Esophagus squamous epithelium (tissue), 5 donors: ENCODE measurements around the gene NKX2-1. TPM values are rescaled to one million over a fixed set of nuclear protein-coding genes. Genes with fewer than 3 reads are reported as not detected.

Source experiments
- DNase-seq: peaks from one replicate; lab custom pipeline; 2025; lab: John Stamatoyannopoulos, UW
- H3K27ac ChIP-seq, 4 donors: fragments of 200-600 bp; sonication (generic); one replicate each; pipeline ENCODE4 v1.5.1; 2016 to 2019; ENCODE audit warnings: mild to moderate bottlenecking in 1 of 4
- H3K27me3 ChIP-seq, 4 donors: fragments of 200-600 bp; sonication (generic); 1 replicate in 3 of 4; 2 replicates in 1 of 4; pipeline versions ENCODE4 v1.5.1 to v1.6.0; 2017 to 2021; ENCODE audit warnings: antibody characterized with exemption in 1 of 4
- H3K36me3 ChIP-seq, 3 donors: fragments of 200-600 bp; sonication (generic); one replicate each; pipeline ENCODE4 v1.5.1; 2016 to 2019
- H3K4me1 ChIP-seq, 3 donors: fragments of 200-600 bp; sonication (generic); one replicate each; pipeline ENCODE4 v1.5.1; 2017 to 2019
- H3K4me3 ChIP-seq, 4 donors: fragments of 200-600 bp; sonication (generic); 1 replicate in 3 of 4; 2 replicates in 1 of 4; pipeline ENCODE4 v1.5.1; 2016 to 2019; ENCODE audit warnings: mild to moderate bottlenecking in 2 of 4, moderate library complexity in 1 of 4
- H3K9me3 ChIP-seq, 3 donors: fragments of 200-600 bp; sonication (generic); one replicate each; pipeline ENCODE4 v1.5.1; 2016 to 2019
- CTCF ChIP-seq, 6 experiments: fragments of 450-650 bp in 4 of 6; fragments of 200-600 bp in 2 of 6; sonication (generic) in 2 of 6; IDR thresholded peaks; one replicate each; pipeline ENCODE4 v1.5.1; 2016 to 2019; ENCODE audit warnings: antibody characterized with exemption in 6 of 6, mild to moderate bottlenecking in 4 of 6, moderate library complexity in 4 of 6
- POLR2A ChIP-seq, 4 donors: fragments of 450-650 bp; IDR thresholded peaks; one replicate each; pipeline ENCODE4 v1.6.1; 2017; ENCODE audit warnings: antibody characterized with exemption in 4 of 4, mild to moderate bottlenecking in 4 of 4, moderate library complexity in 3 of 4
- WGBS, 2 donors: methylation state at CpG; one replicate each; pipeline ENCODE4 v1.1.5; 2018; 5-methylcytosine and 5-hydroxymethylcytosine counted together
- intact Hi-C: fragments of 100-400 bp; cut with DNase I; formaldehyde crosslinking; loops from one replicate; pipeline ENCODE4 v1.15.0; 2022
- total RNA-seq, 4 donors: library from RNA; depleted of rRNA; stranded (reverse); fragments of >200 nt; gene quantifications; one replicate each; pipeline ENCODE4 v1.1.0, GENCODE V29; 2016
- donor health status: DM: yes; HTN: yes; CAD: no.

NKX2-1 gene
- total RNA-seq, 4 donors from 2014 or later: not detected

GRCh38 chr14:36503771-36504741 lies 16.0 kb downstream of the NKX2-1 start:
- no peak for TF ChIP-seq POLR2A (IDR thresholded peaks at IDR 0.05)
- TF ChIP-seq CTCF (IDR thresholded peaks at IDR 0.05): no peak
- Histone ChIP-seq H3K9me3 (no peaks in the 10 kb centered on the region), H3K36me3 (no peaks in the 10 kb centered on the region), H3K4me1 (peaks cover 9 to 38% (median 19%) of the 10 kb centered on the region in 3 donors), H3K27me3 (peaks cover 27 to 100% (median 52%) of the 10 kb centered on the region in 4 donors), H3K27ac (no peak overlapping the region), H3K4me3 (peak overlapping the region in 1 of 4 donors; percentile 43)
- DNase-seq: no peak
- WGBS, 2 donors: 8 to 10% methylated on average over 15 to 21 of the region's 68 CpGs
- intact Hi-C loops: no loop called here

- no peaks in the 10 kb centered on the region for H3K36me3 ChIP-seq
- TF ChIP-seq POLR2A (IDR thresholded peaks at IDR 0.05): no peak
- TF ChIP-seq CTCF (IDR thresholded peaks at IDR 0.05): no peak
- H3K27me3 ChIP-seq: peaks cover 21 to 100% (median 40%) of the 10 kb centered on the region in 4 donors
- H3K9me3 ChIP-seq: no peaks in the 10 kb centered on the region
- WGBS, 2 donors: 6 to 11% methylated on average over 2 of the region's 2 CpGs
- no peak overlapping the region for H3K4me3 ChIP-seq
- H3K27ac ChIP-seq: no peak overlapping the region
- DNase-seq: no peak
- peaks cover 9 to 29% (median 19%) of the 10 kb centered on the region in 3 donors for H3K4me1 ChIP-seq
- intact Hi-C loops: no loop called here
These were observed 17.2 kb downstream of the NKX2-1 start for GRCh38 chr14:36502558-36503508.

- no peak overlapping the region for H3K4me3 ChIP-seq
- no peaks in the 10 kb centered on the region for H3K36me3 ChIP-seq
- no peaks in the 10 kb centered on the region for H3K9me3 ChIP-seq
- H3K27ac ChIP-seq: no peak overlapping the region
- H3K4me1 ChIP-seq: peaks cover 0 to 3% (median 3%) of the 10 kb centered on the region in 3 donors
- 3 to 17% methylated on average over 2 of the region's 2 CpGs for WGBS, 2 donors
- DNase-seq: no peak
- H3K27me3 ChIP-seq: peaks cover 2 to 100% (median 10%) of the 10 kb centered on the region in 4 donors
- TF ChIP-seq CTCF (IDR thresholded peaks at IDR 0.05) (no peak), POLR2A (IDR thresholded peaks at IDR 0.05) (no peak)
- intact Hi-C loops: no loop called here
These were observed 21.1 kb downstream of the NKX2-1 start for GRCh38 chr14:36498938-36499337.

GRCh38 chr14:36496346-36496745 lies 23.7 kb downstream of the NKX2-1 start:
- no peak for DNase-seq
- WGBS, 2 donors: 55 to 68% methylated on average over 4 of the region's 4 CpGs
- intact Hi-C loops: no loop called here
- no peaks in the 10 kb centered on the region for H3K4me1 ChIP-seq
- H3K9me3 ChIP-seq: no peaks in the 10 kb centered on the region
- no peak overlapping the region for H3K27ac ChIP-seq
- H3K4me3 ChIP-seq: no peak overlapping the region
- peaks cover 0 to 100% (median 5%) of the 10 kb centered on the region in 4 donors for H3K27me3 ChIP-seq
- H3K36me3 ChIP-seq: no peaks in the 10 kb centered on the region
- TF ChIP-seq CTCF (IDR thresholded peaks at IDR 0.05): no peak
- no peak for TF ChIP-seq POLR2A (IDR thresholded peaks at IDR 0.05)
